Adipose tissue (tissue), 3 donors: ENCODE measurements around the gene CDH4. TPM values are rescaled to one million over a fixed set of nuclear protein-coding genes. Genes with fewer than 3 reads are reported as not detected.

Experiments used
- H3K27ac ChIP-seq: one replicate; pipeline ENCODE4 v1.5.1; 2013; ENCODE audit warnings: low read depth, low read length
- WGBS, 3 donors: extraction: QIAGEN DNeasy Blood & Tissue Kit; methylation state at CpG; one replicate each; pipeline ENCODE4 v1.1.7; 2013; 5-methylcytosine and 5-hydroxymethylcytosine counted together
- polyA plus RNA-seq, 3 donors: library from polyadenylated mRNA; stranded (reverse); fragments of 200-250 nt; gene quantifications; one replicate each; pipeline ENCODE4 v1.2.3, GENCODE V29; 2013
- donor health status: healthy with polysubstance abuse.
- donor health status: Bipolar disorder and iron deficiency.
- donor health status: healthy.

CDH4 gene
- under 1 TPM; 0.04 to 0.11 (median 0.05) TPM for polyA plus RNA-seq

- 4 to 5% (median 5%) methylated on average over 52 to 78 of the region's 78 CpGs for WGBS, 3 donors
- no peak within 1 kb of the TSS for H3K27ac ChIP-seq
These were observed at the start of gene CDH4 for GRCh38 chr20:61251529-61252393. Gene CDH4 (plus strand): TSS chr20:61252261.

GRCh38 chr20:61203320-61203719, 48.7 kb upstream of the CDH4 start:
- 39 to 56% (median 51%) methylated on average over 5 of the region's 5 CpGs for WGBS, 3 donors
- H3K27ac ChIP-seq, result no peak overlapping the region

GRCh38 chr20:61204206-61204605, 47.9 kb upstream of the CDH4 start:
- 74 to 83% (median 75%) methylated on average over 8 of the region's 8 CpGs for WGBS, 3 donors
- H3K27ac ChIP-seq, result no peak overlapping the region

DNA sequence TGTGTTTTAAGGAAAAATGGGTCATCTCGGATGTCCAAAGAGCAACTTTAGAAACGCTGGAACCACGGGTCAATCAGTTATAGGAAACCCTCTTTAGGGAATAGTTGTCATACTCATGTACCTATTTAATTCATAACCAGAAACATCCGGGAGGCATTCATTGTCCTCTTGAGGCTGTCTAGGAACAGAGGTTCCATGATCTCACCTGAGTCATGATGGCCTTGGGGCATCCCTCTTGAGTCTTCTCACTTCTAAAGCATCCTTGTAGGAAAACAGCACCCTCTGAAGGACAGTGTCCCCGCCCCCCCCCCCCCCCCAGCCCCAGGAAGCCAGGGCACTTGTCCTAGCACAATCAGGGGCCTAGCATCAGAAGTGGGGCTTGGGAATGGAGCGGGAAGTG, 46.3 kb upstream of the CDH4 start:
- 69 to 73% (median 70%) methylated on average over 6 of the region's 6 CpGs for WGBS, 3 donors
- H3K27ac ChIP-seq, result no peak overlapping the region

- no peak overlapping the region for H3K27ac ChIP-seq
- 60 to 71% (median 65%) methylated on average over 6 of the region's 6 CpGs for WGBS, 3 donors
These were observed 41.2 kb upstream of the CDH4 start for GRCh38 chr20:61210862-61211261.

DNA sequence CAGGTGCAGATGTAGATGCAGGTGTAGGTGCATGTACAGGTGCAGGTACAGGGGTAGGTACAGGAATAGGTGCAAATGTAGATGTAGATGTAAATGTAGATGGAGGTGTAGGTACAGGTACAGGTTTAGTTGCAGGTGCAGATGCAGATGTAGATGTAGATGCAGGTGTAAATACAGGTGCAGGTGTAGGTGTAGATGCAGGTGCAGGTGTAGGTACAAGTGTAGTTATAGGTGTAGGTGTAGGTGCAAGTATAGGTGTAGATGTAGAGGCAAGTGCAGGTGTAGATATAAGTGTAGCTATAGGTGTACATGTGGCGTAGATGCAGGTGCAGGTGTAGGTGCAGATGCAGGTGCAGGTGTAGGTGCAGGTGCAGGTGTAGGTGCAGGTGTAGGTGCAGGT, 34.2 kb upstream of the CDH4 start:
- 89 to 100% (median 98%) methylated on average over 1 of the region's 1 CpG for WGBS, 3 donors
- no peak overlapping the region for H3K27ac ChIP-seq

GRCh38 chr20:61219021-61219431, 33.0 kb upstream of the CDH4 start:
- no peak overlapping the region for H3K27ac ChIP-seq

- H3K27ac ChIP-seq, result no peak overlapping the region
- 56 to 72% (median 60%) methylated on average over 4 of the region's 4 CpGs for WGBS, 3 donors
These were observed 31.9 kb upstream of the CDH4 start for GRCh38 chr20:61220131-61220530.

DNA sequence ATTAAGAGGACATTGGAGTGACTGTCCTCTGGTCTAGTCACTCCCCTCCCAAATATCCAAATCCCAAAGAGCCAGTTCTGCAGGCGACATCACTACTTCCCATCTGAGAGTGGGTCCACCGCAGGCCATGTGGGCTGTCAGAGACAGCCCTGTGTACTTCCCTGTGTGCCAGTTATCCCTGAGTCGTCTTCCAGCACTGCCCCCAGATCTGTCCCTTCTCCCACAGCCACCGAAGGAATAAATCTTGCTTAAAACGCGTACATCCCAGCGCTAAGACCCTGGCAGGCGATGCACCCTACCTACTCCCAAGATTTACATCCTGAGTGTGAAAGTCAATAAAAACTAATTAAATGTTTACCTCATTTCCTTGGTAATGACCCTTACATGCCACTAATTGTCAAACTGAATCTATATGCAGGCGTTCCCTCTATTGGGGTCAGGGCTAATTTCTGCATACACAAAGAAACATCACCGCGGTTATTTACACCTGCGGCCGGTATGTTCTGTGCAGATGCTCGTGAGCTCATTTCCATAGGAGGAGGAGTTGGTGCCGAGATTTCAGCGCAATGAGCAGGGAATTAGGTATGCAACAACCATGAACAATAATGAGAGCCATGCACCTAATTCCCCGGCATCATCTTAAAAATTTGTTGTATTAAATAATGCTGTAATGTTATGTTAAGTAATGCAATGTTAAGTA, 31.3 kb upstream of the CDH4 start:
- no peak overlapping the region for H3K27ac ChIP-seq
- WGBS, 3 donors, result 71 to 78% (median 75%) methylated on average over 17 of the region's 17 CpGs

DNA sequence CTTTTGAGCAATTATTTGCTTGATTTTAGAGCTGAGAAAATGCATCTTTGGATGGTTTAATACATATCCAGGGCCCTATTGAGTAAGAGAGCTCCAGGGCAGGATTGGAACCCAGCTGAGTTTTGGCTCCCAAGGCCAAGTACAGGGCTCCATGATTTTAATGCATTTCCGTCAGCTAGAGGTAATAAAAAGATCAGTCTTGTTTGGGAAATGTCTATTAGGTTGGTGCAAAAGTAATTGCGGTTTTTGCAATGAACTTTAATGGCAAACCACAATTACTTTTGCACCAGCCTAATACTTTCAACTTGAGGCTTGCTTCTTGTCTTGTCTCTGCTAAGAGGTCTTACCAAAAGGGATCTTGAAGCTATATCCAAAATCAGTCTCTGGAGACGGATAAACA, 29.4 kb upstream of the CDH4 start:
- WGBS, 3 donors, result 67 to 92% (median 82%) methylated on average over 3 of the region's 3 CpGs
- H3K27ac ChIP-seq, result no peak overlapping the region

DNA sequence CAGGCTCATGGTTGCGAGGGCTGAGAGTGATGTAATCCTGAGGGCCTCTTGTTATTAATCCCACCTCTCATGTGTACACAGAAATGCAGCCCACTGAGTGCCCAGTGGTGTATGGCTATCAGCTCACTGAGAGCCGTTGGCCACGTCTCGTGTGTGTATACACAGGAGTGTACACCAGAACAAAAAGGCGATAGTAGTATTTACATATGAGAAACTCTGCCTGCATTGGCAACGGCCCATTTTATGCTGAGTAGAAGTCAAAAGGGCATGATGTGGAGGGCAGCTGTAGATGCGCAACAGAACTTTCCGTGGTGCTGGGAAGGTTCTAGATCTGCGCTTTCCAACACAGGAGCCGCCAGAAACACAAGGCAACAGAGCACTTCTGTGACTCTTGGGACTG, 28.9 kb upstream of the CDH4 start:
- H3K27ac ChIP-seq, result no peak overlapping the region
- WGBS, 3 donors, result 58 to 87% (median 86%) methylated on average over 10 of the region's 10 CpGs

DNA sequence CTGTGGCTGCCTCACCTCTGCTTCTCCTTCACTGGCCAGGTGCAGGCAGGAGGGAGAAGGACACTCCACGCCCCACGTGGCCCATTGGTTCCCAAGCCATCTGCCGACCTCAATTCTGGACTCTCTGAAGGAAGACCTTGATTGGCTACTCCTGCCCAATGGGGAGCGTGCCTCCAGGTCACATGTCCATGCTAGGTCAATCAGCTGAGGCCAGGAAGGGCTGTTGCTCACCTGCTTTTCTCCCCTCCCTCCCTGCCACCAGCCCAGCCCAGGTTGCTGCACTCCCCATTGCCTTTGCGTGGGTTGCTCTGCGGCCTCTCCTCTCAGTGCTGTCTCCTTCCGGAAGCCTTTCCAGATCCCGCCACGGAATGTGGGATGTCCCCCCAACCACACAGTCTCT, 21.9 kb upstream of the CDH4 start:
- WGBS, 3 donors, result 82 to 88% (median 87%) methylated on average over 9 of the region's 9 CpGs

GRCh38 chr20:61233590-61233989, 18.5 kb upstream of the CDH4 start:
- H3K27ac ChIP-seq, result no peak overlapping the region
- 86 to 91% (median 90%) methylated on average over 7 of the region's 7 CpGs for WGBS, 3 donors

More for the DNA sequence above, 21.9 kb upstream of the CDH4 start:
- no peak overlapping the region for H3K27ac ChIP-seq

DNA sequence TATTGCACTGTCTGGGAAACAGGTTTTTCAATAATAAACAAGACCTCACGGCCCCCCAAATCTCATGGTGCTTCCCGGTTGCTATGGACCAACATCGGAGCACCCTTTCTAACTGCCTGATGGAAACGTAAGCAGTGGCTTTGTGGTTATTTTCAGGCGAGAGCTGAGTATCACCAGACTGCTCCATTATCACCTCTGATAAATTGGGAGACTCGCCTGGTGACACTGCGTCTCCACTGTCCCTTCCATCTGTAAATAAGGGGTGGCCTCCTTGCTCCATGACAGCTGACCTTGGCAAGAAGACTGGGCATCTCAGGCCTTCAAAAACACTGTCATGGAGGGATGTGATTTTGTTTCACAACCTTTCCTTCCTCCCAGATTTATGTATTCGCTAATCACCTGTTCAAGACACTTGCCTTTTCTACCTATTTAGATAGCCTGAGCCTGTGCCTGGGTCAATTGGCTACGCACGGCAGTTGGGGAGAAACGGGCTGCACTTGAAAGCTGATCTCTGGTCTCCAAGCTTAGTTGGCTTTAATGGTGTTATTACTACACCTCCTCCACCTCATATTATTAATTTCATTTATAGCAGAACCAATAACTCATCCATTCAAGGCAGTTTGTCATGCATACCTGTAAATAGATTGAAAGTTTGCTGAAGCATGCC, 17.7 kb upstream of the CDH4 start:
- 64 to 81% (median 67%) methylated on average over 11 of the region's 11 CpGs for WGBS, 3 donors
- no peak overlapping the region for H3K27ac ChIP-seq

DNA sequence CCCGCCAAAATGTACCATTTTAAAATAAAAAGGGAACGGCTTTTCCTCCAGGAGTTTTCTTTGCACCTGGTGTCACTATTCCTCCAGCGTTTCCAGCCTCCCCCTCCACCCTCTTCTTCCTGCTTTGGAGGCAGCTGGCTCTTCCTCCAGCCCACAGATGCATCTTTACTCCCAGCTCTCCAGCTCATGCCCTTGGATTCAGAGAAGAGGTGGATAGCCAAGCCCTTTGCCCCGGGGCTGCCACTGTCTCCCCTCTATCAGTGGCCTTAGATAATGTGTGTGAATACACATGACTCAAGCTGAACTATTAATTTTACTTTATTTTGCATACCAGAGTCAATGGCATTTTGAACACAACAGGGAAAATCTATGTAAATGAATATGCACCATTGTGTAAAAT, 15.3 kb upstream of the CDH4 start:
- 48 to 55% (median 54%) methylated on average over 4 of the region's 4 CpGs for WGBS, 3 donors
- H3K27ac ChIP-seq, result no peak overlapping the region

DNA sequence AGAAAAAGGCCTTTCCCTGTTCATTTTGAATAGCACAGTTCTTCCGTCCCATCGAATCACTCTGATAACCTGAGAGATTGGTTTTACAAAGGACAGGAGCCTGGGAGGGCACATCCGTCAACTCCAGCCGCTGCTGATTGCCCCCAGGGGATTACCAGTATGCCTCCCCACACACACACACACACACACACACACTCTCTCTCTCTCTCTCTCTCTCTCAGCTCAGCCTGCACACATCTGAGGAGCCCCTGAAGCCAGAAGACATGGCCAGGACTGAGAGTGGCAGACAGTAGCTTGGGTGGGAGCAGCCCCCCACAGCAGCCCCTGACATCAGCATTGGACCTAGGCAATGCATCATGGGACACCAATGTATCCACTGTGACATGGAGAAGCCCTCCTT, 13.2 kb upstream of the CDH4 start:
- no peak overlapping the region for H3K27ac ChIP-seq
- WGBS, 3 donors, result 28 to 47% (median 41%) methylated on average over 4 of the region's 4 CpGs

DNA sequence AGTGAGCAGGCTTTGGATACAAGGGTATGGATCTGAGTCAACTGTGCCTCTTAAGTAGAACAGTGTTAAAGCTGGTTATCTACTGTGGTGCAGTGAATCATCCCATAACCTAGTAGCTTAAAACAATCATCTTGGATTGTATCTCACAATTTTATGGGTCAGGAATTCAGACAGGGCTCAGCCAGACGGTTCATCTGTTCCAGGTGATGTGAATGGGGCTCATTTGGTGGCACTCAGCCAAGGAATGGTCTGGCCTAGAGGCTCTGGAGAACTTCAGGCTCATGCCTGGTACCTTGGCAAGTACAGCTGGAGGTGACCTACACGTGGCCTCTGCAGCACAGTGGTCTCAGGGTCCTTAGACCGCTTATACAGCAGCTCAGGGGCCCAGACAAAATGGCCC, 11.2 kb upstream of the CDH4 start:
- no peak overlapping the region for H3K27ac ChIP-seq
- 63 to 76% (median 67%) methylated on average over 3 of the region's 3 CpGs for WGBS, 3 donors

- 54 to 67% (median 59%) methylated on average over 8 of the region's 8 CpGs for WGBS, 3 donors
These were observed 7.8 kb upstream of the CDH4 start for GRCh38 chr20:61244213-61244612.

DNA sequence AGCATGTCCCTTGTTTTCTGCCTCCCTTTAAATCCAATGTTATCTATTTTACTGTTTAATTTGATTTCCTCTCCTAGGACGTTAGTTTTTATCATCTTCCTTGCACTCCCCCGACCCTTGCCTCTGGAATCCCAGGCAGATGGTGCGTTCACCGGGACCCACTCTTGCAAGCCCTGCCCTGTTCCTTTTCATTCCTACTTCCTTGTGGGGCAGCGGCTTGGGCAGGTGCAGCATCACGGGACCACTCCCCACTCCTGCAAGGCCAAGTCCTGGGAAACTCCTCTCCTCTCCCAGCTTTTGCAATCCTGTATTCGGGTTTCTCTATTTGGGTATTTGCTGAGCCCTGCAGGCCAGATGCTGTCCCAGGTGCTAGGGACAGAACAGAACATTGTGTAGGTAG, 5.8 kb upstream of the CDH4 start:
- 46 to 65% (median 58%) methylated on average over 7 of the region's 7 CpGs for WGBS, 3 donors
- no peak overlapping the region for H3K27ac ChIP-seq

More at GRCh38 chr20:61244213-61244612, 7.8 kb upstream of the CDH4 start:
- no peak overlapping the region for H3K27ac ChIP-seq
